ENCODE data around the gene SH3YL1.

Gene SH3YL1

GRCh38 chr2:234421-234820 lies 29.4 kb downstream of the SH3YL1 start:
- Mint-ChIP-seq H3K4me1 (no peaks in the 10 kb centered on the region), H3K9me3 (no peaks in the 10 kb centered on the region), H3K36me3 (peaks cover 26 to 31% of the 10 kb centered on the region in 2 donors), H3K27me3 (no peaks in the 10 kb centered on the region), H3K27ac (no peak overlapping the region), H3K4me3 (no peak overlapping the region)
- no peak for ATAC-seq (replicated peaks)
- DNase-seq, result no peak

DNA sequence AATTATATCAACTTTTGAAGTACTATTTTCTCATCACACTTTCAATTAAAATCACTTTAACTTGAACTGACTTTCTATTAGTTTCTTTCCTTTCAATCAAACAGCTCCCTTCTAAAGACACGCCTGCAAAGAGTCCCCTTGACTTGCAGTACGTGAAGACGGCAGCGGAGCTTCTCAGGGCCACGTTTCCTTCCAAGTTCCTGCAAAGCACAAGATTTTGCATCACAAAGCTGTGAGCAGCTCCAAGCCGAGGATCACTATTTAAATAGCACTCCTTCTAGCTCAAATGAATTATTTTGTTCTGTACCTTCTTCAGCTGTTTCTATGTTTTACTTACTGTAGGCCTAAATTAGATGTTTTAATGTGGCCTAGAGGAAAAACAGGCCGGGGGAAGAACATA lies 30.8 kb downstream of the SH3YL1 start:
- H3K36me3 Mint-ChIP-seq, result peaks cover 18 to 29% of the 10 kb centered on the region in 2 donors
- DNase-seq (no peak), ATAC-seq (replicated peaks) (no peak)
- no peaks in the 10 kb centered on the region for H3K27me3 Mint-ChIP-seq
- H3K9me3 Mint-ChIP-seq, result no peaks in the 10 kb centered on the region
- no peak overlapping the region for H3K4me3 Mint-ChIP-seq
- no peak overlapping the region for H3K27ac Mint-ChIP-seq
- no peaks in the 10 kb centered on the region for H3K4me1 Mint-ChIP-seq

- no peak overlapping the region for H3K27ac Mint-ChIP-seq
- no peaks in the 10 kb centered on the region for H3K27me3 Mint-ChIP-seq
- H3K9me3 Mint-ChIP-seq, result peaks cover 2 to 3% of the 10 kb centered on the region in 2 donors
- DNase-seq (no peak), ATAC-seq (replicated peaks) (no peak)
- peaks cover 22 to 39% of the 10 kb centered on the region in 2 donors for H3K36me3 Mint-ChIP-seq
- H3K4me3 Mint-ChIP-seq, result no peak overlapping the region
- H3K4me1 Mint-ChIP-seq, result no peaks in the 10 kb centered on the region
Observed at GRCh38 chr2:231521-232185, 32.2 kb downstream of the SH3YL1 start.

DNA sequence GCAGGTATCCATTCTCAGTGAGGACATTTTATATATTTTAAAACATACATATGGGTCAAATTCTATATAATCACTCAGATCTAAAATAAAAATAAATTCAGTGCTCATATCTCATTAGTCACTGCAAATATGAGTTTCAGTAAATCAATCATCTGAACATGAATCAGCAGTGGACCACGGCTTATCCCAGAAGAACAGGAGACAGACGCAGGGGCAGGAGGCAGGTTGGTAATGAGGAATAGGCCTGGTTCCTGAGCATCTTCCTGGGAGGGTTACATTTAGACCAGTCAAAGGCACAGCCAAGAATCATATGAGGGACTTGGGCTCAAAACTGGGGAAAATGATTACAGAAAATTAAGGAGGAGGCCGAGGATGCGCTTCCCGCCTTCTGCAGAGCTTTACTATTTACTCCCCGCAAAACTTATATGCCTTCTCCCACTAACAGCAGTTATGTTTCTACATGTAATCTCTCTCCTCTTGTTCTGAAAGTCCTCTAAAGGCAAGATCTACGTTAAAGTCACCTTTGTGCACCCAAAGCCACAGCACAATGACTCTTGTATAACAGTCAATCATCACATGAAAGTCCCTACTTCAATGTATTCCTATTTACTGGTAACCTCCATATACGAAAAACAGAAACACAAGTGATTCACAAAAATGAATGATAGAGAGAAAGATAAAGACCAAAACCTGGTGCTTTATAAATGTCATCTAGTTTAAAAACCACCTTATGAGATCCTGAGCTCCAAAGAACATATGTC lies 35.1 kb downstream of the SH3YL1 start:
- Mint-ChIP-seq H3K4me1 (no peaks in the 10 kb centered on the region), H3K4me3 (no peak overlapping the region), H3K9me3 (peaks cover 2 to 3% of the 10 kb centered on the region in 2 donors), H3K27me3 (no peaks in the 10 kb centered on the region), H3K36me3 (peaks cover 32 to 50% of the 10 kb centered on the region in 2 donors), H3K27ac (no peak overlapping the region)
- ATAC-seq (replicated peaks) (no peak), DNase-seq (no peak)

DNA sequence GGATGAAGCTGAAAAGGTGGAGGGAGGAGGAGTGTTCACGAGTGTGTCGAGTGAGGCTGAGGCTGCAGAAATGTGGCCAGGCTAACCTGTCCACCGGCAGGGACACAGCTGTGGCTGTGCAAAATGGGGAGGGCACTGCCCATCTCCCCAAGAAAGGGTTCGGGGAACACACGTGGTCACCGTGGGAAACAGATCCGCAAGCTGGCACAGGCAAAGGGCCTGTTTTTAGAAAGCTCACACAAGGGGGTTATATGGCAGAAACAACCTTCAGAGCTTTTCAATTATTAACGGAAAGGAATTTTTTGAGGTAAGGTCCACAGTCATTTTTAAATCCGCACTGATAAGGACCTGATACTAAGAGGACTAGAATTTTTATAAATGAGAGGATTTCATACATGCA lies 35.7 kb downstream of the SH3YL1 start:
- Mint-ChIP-seq H3K4me1 (no peaks in the 10 kb centered on the region), H3K27me3 (no peaks in the 10 kb centered on the region), H3K36me3 (peaks cover 34 to 52% of the 10 kb centered on the region in 2 donors), H3K9me3 (peaks cover 2 to 3% of the 10 kb centered on the region in 2 donors), H3K27ac (no peak overlapping the region), H3K4me3 (no peak overlapping the region)
- DNase-seq, result no peak
- ATAC-seq (replicated peaks), result no peak

GRCh38 chr2:223971-224760 lies 39.7 kb downstream of the SH3YL1 start:
- no peaks in the 10 kb centered on the region for H3K4me1 Mint-ChIP-seq
- ATAC-seq (replicated peaks) (no peak), DNase-seq (no peak)
- H3K9me3 Mint-ChIP-seq, result peaks cover 2 to 3% of the 10 kb centered on the region in 2 donors
- H3K4me3 Mint-ChIP-seq, result no peak overlapping the region
- H3K27me3 Mint-ChIP-seq, result no peaks in the 10 kb centered on the region
- H3K27ac Mint-ChIP-seq, result no peak overlapping the region
- peaks cover 31 to 47% of the 10 kb centered on the region in 2 donors for H3K36me3 Mint-ChIP-seq

- no peak for DNase-seq
- Mint-ChIP-seq H3K36me3 (peaks cover 31 to 42% of the 10 kb centered on the region in 2 donors), H3K27me3 (no peaks in the 10 kb centered on the region), H3K4me3 (no peak overlapping the region), H3K4me1 (no peaks in the 10 kb centered on the region), H3K27ac (no peak overlapping the region), H3K9me3 (peaks cover 2 to 3% of the 10 kb centered on the region in 2 donors)
- ATAC-seq (replicated peaks), result no peak
Observed at GRCh38 chr2:223451-223850, 40.4 kb downstream of the SH3YL1 start.

GRCh38 chr2:216068-216467 lies 47.8 kb downstream of the SH3YL1 start:
- Mint-ChIP-seq H3K36me3 (peaks cover 9 to 11% of the 10 kb centered on the region in 2 donors), H3K4me1 (no peaks in the 10 kb centered on the region), H3K4me3 (no peak overlapping the region), H3K9me3 (no peaks in the 10 kb centered on the region), H3K27me3 (peaks cover 7 to 10% of the 10 kb centered on the region in 2 donors), H3K27ac (no peak overlapping the region)
- DNase-seq (no peak), ATAC-seq (replicated peaks) (no peak)

DNA sequence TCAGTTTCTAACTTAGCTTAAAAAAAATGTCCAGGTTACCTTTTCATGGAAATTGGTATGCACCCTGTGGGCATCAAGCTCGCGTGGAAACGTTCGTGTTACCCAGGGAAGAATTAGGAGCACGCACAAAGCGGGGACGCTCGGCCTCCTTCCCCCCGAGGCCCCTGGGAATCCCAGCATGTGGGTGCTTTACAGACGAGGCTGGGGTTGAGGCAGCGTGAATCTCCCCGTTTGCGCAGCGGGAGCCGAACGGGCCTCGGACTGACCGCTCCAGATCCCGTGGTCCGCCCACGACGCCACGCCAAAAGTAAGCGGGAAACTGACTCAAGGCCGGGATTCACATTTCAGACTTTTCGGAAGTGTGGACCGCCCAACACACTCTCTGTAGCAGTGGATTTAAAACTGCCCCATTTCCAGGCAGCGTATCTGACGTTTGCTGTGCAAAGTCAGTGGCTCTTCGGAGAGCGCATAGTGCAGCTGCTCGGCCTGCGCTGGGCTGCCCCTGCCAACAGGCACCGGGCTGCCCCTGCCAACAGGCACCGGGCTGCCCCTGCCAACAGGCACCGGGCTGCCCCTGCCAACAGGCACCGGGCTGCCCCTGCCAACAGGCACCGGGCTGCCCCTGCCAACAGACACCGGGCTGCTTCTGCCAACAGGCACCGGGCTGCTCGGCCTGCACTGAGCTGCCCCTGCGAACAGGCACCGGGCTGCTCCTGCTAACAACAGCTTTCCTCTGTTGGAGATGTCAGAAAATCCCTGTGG lies 49.7 kb downstream of the SH3YL1 start:
- H3K27ac Mint-ChIP-seq, result no peak overlapping the region
- no peaks in the 10 kb centered on the region for H3K4me1 Mint-ChIP-seq
- peaks cover 7 to 9% of the 10 kb centered on the region in 2 donors for H3K36me3 Mint-ChIP-seq
- peaks cover 20 to 24% of the 10 kb centered on the region in 2 donors for H3K27me3 Mint-ChIP-seq
- H3K9me3 Mint-ChIP-seq, result no peaks in the 10 kb centered on the region
- ATAC-seq (replicated peaks) (no peak), DNase-seq (no peak)
- no peak overlapping the region for H3K4me3 Mint-ChIP-seq

- Mint-ChIP-seq H3K4me1 (no peaks in the 10 kb centered on the region), H3K9me3 (no peaks in the 10 kb centered on the region), H3K27me3 (peaks cover 20 to 24% of the 10 kb centered on the region in 2 donors), H3K36me3 (peaks cover 0 to under 1% of the 10 kb centered on the region in 2 donors), H3K4me3 (no peak overlapping the region), H3K27ac (no peak overlapping the region)
- DNase-seq (no peak), ATAC-seq (replicated peaks) (no peak)
Observed at GRCh38 chr2:211486-212184, 52.2 kb downstream of the SH3YL1 start.

GRCh38 chr2:210660-211059 lies 53.2 kb downstream of the SH3YL1 start:
- DNase-seq, result no peak
- Mint-ChIP-seq H3K27ac (no peak overlapping the region), H3K4me3 (no peak overlapping the region), H3K27me3 (peaks cover 20 to 24% of the 10 kb centered on the region in 2 donors), H3K9me3 (no peaks in the 10 kb centered on the region), H3K4me1 (no peaks in the 10 kb centered on the region), H3K36me3 (no peaks in the 10 kb centered on the region)
- ATAC-seq (replicated peaks), result no peak

GRCh38 chr2:209470-209869 lies 54.4 kb downstream of the SH3YL1 start:
- Mint-ChIP-seq H3K27ac (no peak overlapping the region), H3K9me3 (no peaks in the 10 kb centered on the region), H3K4me3 (no peak overlapping the region), H3K27me3 (peaks cover 20% of the 10 kb centered on the region in 2 donors), H3K4me1 (no peaks in the 10 kb centered on the region), H3K36me3 (no peaks in the 10 kb centered on the region)
- ATAC-seq (replicated peaks) (no peak), DNase-seq (no peak)

GRCh38 chr2:208335-208734 lies 55.5 kb downstream of the SH3YL1 start:
- peaks cover 29 to 31% of the 10 kb centered on the region in 2 donors for H3K27me3 Mint-ChIP-seq
- H3K4me3 Mint-ChIP-seq, result no peak overlapping the region
- no peaks in the 10 kb centered on the region for H3K36me3 Mint-ChIP-seq
- peaks cover 0 to 2% of the 10 kb centered on the region in 2 donors for H3K9me3 Mint-ChIP-seq
- H3K4me1 Mint-ChIP-seq, result no peaks in the 10 kb centered on the region
- no peak overlapping the region for H3K27ac Mint-ChIP-seq
- ATAC-seq (replicated peaks) (no peak), DNase-seq (no peak)
